SH-SY5Y (cell line): ENCODE measurements around the gene UBXN7.

Experiments
- GATA2 ChIP-seq: IDR thresholded peaks from 2 replicates; pipeline ENCODE4 v1.6.1; 2011; ENCODE audit warnings: mild to moderate bottlenecking, low read depth, low read length
- GATA3 ChIP-seq: IDR thresholded peaks from 2 replicates; pipeline ENCODE4 v1.6.1; 2011; ENCODE audit warnings: low read depth, mild to moderate bottlenecking, low read length, moderate library complexity

- no peak for TF ChIP-seq GATA2
- TF ChIP-seq GATA3 = no peak
These were observed 22.8 kb downstream of the UBXN7 start for GRCh38 chr3:196409409-196409808.
